ENCODE results near the gene NDUFS7.

DNA sequence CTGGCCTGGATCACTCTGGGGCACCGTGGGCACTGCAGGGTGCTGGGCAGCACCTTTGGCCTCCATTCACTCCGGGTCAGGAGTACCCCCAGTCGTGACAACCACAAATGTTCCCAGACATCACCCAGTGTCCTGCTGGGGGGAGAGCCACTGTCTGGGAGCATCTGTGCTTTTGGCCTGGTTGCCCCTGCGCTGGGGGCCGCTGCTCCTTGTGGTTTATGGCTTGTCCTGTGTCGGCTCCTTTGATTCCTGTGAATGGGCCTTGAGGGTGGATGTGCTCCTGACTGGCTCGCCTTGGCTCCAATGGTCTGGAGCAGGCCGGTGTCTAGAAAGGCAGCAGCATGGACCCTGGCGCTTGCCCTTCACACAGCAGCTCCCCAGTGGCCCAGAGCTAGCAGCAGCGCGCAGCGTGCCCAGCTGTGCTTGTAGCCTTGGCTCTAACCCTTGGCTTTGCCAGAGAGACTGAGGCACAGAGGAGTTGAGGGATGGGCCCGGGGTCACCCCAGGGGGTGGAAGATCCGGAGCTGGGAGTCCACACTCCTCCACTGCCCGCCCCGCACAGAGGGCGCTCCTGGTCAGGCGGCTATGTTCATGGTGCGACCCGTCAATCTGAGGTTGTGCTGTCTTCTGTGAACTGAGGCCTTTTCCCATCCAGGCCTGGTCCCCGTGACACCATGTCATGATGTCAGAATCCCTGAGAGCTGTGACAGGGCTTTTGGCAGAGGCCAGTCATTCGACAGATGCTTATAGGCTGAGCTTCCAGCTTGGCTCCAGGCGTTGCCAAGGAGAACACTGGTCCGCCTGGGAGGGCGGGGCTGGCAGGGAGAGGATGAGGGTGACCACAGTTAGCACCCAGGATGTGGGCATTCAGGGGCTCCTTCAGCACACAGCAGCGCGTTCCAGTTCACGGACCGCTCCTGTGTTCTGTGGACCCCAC is 27.8 kb downstream of the NDUFS7 start:
- TF ChIP-seq POLR2A (IDR thresholded peaks at IDR 0.05; ENCODE audit: low read depth, low read length) (no peak), EZH2 (IDR thresholded peaks at IDR 0.05; ENCODE audit: borderline replicate concordance, low read depth, low read length, severe bottlenecking) (no peak), POLR2AphosphoS5 (IDR thresholded peaks at IDR 0.05; ENCODE audit: insufficient read depth, low read depth, low read length) (no peak), GATA2 (IDR thresholded peaks at IDR 0.05; ENCODE audit: insufficient read depth, insufficient read length, low read depth, low read length) (no peak), JUN (IDR thresholded peaks at IDR 0.05; ENCODE audit: borderline replicate concordance, insufficient read depth, insufficient read length, low read depth) (no peak), MYC (IDR thresholded peaks at IDR 0.05; ENCODE audit: low read depth, low read length) (no peak), FOS (IDR thresholded peaks at IDR 0.05; ENCODE audit: borderline replicate concordance, insufficient read depth, low read length) (no peak)
- TF ChIP-seq, protein P1, sequence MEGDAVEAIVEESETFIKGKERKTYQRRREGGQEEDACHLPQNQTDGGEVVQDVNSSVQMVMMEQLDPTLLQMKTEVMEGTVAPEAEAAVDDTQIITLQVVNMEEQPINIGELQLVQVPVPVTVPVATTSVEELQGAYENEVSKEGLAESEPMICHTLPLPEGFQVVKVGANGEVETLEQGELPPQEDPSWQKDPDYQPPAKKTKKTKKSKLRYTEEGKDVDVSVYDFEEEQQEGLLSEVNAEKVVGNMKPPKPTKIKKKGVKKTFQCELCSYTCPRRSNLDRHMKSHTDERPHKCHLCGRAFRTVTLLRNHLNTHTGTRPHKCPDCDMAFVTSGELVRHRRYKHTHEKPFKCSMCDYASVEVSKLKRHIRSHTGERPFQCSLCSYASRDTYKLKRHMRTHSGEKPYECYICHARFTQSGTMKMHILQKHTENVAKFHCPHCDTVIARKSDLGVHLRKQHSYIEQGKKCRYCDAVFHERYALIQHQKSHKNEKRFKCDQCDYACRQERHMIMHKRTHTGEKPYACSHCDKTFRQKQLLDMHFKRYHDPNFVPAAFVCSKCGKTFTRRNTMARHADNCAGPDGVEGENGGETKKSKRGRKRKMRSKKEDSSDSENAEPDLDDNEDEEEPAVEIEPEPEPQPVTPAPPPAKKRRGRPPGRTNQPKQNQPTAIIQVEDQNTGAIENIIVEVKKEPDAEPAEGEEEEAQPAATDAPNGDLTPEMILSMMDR (IDR thresholded peaks at IDR 0.05; ENCODE audit: extremely low read depth in 1 of 2, insufficient read depth in 1 of 2, low read depth in 1 of 2, low read length in 2 of 2) = no peak
- TF ChIP-seq, protein P2, sequence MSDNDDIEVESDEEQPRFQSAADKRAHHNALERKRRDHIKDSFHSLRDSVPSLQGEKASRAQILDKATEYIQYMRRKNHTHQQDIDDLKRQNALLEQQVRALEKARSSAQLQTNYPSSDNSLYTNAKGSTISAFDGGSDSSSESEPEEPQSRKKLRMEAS (IDR thresholded peaks at IDR 0.05; ENCODE audit: insufficient read depth, insufficient read length) = no peak
